A549 treated with RU486 at 1 μM for 4 hours (cell line): Measurements from ENCODE around the gene ERGIC2. TPM values are rescaled to one million over a fixed set of nuclear protein-coding genes. Genes with fewer than 3 reads are reported as not detected.

Experiments used
- total RNA-seq: library from RNA; stranded (reverse); fragments of 200-300 nt; extraction: Qiagen RNA extraction; gene quantifications from 5 replicates; pipeline ENCODE4 v1.2.3, GENCODE V29; 2022; ENCODE audit warnings: low read depth

ERGIC2 gene, protein sequence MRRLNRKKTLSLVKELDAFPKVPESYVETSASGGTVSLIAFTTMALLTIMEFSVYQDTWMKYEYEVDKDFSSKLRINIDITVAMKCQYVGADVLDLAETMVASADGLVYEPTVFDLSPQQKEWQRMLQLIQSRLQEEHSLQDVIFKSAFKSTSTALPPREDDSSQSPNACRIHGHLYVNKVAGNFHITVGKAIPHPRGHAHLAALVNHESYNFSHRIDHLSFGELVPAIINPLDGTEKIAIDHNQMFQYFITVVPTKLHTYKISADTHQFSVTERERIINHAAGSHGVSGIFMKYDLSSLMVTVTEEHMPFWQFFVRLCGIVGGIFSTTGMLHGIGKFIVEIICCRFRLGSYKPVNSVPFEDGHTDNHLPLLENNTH
- total RNA-seq, result 37.4 to 84.7 TPM (median 69.7 TPM) in 5 replicates

DNA sequence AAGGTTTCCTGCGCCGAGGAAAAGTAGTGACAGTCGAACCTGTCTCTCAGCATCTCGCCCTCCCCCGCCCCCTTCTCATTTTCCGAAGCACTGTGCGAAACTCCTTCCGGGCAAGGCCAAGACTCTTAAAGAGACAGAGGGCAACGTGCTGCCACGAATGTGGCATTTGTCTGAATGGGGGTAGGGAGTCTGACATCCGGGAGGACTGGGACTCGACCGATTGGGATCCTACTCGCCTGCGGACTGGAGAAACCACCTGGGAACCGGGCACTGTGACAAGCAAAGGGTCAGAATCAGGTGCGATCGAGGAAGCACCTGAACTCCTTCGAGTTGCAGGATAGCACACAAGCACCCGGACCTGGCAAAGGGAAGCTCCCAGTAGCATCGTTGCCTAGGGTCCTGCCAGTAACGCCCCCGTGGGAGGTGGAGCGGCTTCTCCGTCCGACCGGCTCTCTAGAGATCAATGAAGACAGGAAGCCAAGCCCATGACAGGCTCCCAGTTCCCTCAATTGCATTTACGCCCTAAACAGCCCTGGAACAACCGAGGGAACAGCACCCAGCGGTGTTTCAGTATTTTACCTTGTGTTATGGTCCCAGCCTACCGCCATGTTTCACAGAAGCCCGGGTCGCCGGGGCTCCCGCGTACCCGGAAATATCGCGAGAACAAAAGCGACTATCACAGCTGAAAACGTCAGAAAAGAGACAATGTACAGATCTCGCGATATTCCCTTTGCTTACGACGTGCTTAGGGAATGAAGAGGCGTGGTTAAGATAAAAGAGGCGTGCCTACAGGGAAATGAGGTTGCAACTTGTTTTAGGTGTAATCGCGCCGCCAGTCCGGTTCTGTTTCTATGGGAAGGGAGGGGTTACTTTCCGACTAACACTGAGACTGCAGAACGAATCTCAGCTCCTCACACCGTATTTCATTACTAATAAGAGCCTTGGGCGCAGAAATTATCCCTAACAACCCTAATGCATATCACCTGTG is at the start of gene ERGIC2:
Gene ERGIC2, minus strand, starts transcription at position 637 of the 988 bp plus-strand sequence. CDS start 9,539 bp downstream, outside the sequence.

Other genes starting within 250 kb of the ERGIC2 start
- 0.38 TPM in 1 of 5 replicates, not detected in the others for gene FAR2, start 231.9 kb downstream of the ERGIC2 start, total RNA-seq
- gene OVCH1, start 116.5 kb upstream of the ERGIC2 start, total RNA-seq, result not detected in 5 replicates